HG03039 (cell line): Measurements from ENCODE around the gene TOLLIP.

Experiments used
- ATAC-seq: cut with Tn5 transposase; IDR thresholded peaks from one replicate; pipeline ENCODE4 v1.9.1; 2021; ENCODE audit warnings: mild to moderate bottlenecking, moderate library complexity; ENCODE audit not compliant: unreplicated experiment

The TOLLIP gene

DNA sequence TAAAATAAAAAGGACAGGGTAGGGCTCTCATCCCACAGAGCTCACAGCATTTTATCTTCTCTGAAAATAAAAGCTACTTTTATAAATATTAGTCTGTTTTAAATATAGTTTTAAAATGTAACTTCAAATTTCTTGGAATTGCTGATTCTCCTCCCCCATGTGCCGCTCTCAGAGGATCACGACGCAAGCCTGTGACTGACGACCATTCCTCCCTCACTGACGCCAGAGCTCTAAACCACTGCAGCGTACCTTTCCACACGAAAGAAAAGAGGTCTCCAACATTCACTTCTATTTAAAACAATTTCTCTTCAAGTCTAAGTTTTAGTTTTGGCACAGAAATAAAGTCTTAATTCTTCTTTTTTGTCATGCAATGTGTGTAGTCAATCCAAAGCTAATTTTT lies 9.3 kb downstream of the TOLLIP start:
- no peak for ATAC-seq

DNA sequence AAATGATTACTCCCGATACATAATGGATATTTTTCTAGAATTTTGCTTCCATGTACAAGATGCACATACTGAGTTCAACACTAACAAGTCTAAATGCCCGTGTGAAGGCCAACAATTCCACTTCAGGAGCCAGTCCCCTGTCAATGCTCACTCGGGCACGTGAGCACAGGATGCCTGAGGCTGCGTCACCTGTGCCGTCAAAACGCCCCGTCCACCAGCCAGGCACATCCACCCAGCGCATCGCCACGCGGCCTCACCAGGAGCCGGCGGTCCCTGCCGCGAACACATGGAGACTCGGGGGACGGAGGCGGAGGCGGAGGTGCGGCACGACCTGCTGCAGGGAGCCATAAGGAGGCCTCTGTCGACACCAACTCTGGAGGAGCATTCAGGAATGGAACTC lies 9.8 kb downstream of the TOLLIP start:
- ATAC-seq, result no peak

DNA sequence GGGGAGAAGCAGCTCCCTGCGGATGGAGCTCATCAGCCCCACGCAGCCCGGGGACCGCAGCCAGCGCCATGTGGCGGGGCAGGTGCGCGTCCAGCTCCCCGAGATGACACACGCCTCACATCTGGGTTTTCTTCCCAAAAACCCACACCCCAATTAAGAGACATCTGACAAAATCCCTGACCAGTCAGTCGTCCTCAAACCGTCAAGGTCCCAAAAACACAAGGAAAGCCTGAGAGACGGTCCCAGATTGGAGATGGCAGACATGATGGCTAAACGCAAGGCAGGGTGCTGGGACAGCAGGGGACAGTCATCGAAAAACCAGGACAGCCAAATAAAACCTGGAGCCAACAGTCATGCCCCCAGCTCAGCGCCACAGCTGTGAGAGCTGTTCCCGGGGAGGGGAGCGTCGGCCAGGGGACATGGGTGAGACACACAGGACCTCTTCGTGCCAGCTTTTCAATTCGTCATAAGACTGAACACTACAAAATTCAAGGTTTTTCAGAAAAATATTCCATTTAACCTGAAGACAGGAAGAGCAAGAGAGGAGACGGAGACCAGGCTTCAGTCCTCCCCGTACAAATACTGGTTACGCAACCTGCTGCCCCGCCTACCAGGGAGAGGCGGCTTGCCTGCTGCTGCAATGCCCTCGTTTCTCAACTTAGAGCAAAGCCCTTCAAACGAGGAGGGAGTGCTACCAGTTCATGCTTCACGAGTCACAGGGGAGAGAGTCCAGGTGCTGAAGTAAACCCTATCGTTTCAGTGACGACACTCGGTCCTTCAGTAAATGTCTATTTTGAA lies 10.5 kb downstream of the TOLLIP start:
- ATAC-seq, result no peak

DNA sequence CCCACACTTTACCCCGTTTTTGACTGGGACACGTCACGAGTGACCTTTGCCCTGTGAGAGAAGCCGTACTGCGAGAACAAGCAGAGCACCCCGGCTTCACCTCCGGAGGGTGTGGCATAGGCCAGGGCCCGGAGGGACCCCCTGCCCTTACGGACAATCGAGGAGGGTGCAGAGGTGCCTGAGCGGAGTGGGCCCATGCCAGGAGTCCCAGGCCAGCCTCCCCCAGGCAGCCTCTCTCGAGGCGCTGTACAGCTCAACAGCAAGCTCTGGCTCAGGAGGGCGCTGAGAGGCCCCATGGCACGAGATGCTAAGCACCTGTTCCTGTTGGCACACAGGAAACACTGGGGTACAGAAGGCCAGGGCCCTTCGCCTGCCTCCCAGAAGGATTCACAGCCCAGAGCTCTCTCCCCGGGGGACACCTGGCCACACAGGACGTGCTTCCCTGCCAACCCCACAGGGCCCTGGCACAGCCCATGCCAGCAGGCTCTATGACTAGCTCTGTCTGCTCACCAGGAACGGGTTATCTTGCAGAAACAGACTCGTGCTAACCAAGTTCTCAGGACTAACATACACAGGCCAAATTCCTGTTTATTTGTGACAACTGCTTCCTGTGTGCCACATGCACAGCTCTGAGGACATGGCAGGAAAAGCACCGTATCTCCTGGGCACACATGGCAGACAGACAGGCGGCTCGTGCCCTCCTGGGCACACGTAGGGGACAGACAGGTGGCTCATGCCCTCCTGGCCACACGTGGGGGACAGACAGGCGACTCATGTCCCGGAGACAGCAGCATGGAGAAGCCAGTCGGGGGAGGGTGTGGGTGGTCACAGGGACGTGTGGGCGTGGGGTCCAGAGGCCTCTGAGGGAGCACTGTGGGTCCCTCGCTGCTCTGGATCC lies 11.6 kb downstream of the TOLLIP start:
- no peak for ATAC-seq

DNA sequence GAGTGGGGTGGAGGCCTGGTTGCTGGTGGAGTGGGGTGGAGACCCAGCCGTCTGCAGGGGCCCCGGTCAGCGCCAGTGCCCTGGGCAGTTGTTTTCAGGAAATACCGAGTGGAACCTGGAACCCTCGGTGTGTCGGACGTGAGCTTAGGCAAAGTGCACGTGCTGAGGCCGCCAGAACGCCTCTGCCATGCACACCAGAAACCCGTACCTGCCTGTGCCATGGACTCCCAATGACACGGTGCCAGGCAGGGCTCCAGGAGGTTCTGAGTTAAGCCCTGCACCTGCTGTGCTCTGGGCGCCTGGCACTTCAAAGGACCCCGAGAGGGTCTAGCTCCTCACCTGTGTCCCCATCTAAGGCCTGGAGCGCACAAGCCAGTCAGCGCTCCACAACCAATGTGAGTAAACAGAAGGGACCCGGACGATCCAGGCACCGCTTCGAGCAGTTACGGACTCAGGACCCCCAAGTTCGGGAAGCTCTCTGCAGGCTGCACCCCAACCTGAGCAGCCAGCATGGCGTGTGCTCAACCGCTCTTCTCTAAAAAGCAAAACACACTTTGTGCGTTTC lies 12.3 kb downstream of the TOLLIP start:
- no peak for ATAC-seq

DNA sequence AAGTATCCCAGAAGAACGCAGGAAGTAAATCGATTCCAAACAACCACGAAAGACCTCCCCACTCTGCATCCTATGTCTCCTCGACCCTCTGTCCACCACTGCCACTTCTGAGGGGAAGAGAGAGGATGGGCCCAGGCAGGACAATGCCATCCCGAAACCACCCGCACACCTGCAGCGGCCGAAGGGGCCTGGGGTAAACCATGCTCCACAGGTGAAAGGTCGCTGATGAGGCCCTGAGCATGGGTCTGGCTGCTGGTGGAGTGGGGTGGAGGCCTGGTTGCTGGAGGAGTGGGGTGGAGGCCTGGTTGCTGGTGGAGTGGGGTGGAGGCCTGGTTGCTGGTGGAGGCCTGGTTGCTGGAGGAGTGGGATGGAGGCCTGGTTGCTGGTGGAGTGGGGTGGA lies 13.1 kb downstream of the TOLLIP start:
- no peak for ATAC-seq

DNA sequence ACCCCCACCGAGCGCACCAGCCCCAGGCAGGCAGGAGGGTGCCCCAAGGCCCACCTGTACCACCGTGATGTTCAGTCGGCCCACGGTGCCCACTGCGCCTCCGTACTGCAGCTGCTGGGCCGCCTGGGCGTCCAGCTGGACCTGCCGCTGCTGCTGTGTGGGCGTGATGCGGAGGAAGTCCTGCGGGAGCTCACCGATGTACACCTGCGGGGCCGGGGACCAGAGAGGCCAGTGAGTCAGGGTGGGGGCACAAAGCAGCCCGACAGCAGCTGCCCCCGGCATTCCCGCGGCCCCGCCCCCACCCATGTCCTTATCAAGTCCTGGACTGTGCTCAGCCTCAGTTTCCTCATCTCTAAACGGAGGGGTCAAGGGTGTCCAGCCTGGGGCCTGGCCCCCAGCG lies 13.8 kb downstream of the TOLLIP start:
- ATAC-seq, result no peak

DNA sequence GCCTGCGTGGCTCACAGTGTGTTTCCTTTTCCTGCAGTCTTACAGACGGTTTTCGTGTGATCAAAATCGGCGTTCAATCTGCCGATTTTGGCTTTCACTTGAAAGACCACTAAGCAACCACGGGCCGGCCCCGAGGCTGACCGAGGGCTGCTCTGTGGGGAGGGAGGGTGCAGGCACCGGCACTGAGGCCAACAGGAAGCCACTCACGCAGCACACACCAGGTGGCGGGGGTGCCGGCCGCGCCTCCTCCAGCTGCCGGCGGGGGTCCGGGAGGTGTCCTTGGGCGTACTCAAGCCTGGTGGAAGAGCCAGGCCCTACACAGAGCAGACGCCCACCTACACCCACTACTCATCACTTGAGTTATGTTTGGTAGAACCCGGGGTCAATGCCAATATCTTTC lies 14.3 kb downstream of the TOLLIP start:
- ATAC-seq, result no peak

DNA sequence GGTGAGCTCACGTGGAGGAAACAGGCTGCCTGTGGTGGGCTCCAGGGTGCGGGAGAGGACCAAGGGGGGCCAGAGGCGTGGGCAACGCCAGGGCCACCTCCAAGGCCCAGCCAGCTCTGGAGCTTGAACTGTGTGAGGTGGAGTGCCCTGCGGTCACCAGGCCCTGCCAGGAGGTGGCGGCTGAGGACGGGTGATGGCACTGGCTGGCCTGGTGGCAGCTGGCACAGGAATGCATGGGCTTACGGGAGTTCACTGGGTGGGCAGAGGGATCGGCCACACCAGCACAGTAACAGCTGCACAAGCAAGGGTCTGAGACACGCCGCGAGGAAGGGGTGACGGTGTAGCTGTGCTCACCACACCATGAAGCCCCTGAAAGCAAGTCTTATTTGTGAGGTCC lies 15.8 kb downstream of the TOLLIP start:
- no peak for ATAC-seq

DNA sequence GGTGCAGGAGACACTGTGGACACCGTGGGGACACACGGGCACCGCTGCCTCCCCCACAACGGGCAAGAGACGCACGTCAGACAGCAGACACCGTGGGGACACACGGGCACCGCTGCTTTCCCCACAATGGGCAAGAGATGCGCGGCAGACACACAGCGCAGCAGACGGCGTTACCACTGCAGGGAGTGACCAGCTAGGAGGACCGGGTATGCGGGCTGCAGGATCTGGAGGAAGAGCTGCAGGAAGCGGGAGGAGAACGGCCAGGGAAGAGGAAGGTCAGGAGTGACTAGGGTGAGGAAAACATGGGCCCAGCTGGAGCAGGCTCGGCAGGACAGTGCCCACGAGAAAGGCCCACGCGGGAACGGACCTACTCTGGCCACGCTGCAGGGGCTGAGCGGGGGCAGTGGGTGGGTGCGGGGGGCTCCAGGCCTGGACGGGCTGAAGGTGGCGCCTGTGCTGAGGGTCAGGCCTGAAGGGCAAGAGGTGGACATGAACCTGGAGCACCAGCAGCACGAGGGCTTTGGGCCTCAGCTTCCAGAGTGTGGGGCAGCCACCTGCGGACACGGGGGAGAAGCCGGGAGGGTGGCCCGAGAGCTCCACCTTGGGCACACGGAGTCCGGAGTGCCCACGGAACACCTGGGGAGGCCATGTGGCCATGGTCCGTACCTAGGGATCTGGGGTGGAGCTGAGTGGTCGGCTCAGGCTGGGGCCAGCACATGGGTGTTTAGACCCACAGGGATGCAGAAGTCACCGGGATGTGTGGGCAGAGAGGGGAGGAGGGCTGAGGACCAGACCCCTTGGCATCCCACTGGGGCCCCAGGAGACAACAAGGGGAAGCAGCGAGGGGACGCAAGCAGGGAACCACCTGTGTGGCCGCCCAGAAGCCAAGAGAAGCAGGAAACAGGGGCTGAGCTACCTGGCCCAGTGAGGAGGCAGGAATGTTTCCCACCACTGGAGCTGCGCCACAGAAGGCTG lies 16.5 kb downstream of the TOLLIP start:
- no peak for ATAC-seq

DNA sequence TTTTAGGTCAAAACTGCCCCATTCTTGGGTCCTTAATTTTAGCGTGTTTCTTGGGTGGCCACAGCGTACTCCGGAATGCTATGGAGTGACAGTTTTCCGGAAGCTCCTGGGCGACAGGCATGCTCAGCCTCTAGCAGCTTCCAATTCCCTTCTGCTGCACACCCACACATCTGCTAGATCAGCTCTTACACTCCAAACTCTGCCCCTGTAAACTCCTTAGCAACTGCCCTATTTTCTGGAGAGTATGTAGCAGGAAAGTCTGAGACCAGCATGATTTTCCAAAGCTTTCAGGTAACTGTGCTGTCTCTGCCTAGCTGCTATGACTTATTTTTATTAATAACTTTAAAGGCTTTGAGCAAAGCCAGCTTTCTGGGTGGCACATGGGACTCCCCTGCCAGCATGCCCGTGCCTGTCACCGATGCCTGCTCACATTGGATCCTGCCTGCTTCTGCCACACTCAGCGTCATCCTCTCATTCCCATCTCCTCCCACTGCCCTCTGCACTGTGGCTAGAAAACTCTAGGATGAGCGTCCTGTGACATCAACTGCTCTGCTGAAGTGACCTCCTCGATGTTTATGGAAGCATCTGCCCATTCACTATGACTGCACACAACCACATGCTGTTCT lies 17.3 kb downstream of the TOLLIP start:
- no peak for ATAC-seq

DNA sequence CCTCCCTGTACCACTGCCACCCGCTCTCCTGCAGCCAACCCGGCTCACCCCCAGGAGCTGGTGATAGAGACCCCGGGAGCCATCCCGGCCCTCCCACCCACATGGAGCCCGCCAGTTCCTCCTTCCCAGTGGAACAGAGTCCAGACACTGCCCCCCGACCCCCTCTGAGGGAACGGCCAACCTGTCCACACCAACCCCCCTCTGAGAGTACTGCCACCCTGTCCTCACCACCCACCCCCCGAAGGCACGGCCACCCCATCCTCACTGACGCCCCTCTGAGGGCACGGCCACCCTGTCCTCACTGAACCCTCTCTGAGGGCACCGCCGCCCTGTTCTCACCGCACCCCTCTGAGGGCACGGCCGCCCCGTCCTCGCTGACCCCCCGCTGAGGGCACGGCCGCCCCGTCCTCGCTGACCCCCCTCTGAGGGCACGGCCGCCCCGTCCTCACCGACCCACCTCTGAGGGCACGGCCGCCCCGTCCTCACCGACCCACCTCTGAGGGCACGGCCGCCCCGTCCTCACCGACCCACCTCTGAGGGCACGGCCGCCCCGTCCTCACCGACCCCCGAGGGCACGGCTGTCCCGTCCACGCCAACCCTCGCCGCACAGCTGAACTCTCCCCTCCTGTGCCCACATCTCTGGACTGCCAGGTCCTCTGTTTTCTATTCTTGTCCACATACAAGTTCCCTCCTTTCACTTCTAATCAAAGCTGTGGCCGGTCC lies 18.0 kb downstream of the TOLLIP start:
- no peak for ATAC-seq

DNA sequence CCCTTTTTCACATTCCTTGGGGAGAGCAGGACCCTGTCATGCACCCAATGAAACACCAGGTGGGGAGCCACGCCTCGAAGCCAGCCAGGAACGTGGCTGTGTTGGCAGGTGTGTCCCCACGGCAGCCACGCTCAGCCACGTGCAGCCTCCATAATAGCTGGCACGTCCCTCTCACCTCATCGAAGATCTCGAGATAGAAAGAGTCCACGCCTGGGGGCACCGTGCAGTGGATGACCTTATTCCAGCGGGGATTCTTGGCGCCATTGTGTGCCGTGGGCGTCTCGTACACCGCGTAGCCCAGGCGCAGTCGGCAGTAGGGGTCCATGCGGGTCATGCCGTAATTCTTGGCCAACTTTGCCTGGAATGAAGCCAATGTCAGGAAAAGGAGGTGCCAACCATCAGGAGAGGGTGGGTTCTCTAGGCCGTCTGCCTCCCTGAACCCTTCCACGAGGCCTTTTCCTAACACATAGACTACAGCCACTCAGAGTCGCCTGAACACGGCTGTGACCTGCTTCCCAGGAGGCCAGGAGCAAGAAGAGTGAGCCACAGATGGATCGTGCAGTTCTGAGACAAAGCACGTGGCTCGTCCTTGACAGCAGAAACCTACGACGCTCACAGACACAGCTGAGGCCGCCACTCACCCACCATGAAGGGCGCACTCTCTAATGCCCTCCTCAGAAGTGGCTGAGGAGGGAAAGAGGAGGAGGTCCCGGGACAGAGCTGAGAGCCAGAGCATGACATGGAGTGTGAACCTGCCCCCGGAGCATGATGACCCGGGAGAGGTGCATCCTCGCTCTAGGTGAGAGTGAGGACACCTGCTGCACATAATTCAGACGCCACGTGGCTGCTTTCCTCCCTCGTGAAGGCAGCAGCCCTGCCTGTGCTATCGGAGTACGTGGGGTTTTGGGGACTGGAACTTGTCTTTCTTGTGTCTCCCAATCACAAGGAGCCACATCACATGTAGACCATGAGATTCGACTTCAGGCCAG lies 19.1 kb downstream of the TOLLIP start:
- ATAC-seq, result no peak

DNA sequence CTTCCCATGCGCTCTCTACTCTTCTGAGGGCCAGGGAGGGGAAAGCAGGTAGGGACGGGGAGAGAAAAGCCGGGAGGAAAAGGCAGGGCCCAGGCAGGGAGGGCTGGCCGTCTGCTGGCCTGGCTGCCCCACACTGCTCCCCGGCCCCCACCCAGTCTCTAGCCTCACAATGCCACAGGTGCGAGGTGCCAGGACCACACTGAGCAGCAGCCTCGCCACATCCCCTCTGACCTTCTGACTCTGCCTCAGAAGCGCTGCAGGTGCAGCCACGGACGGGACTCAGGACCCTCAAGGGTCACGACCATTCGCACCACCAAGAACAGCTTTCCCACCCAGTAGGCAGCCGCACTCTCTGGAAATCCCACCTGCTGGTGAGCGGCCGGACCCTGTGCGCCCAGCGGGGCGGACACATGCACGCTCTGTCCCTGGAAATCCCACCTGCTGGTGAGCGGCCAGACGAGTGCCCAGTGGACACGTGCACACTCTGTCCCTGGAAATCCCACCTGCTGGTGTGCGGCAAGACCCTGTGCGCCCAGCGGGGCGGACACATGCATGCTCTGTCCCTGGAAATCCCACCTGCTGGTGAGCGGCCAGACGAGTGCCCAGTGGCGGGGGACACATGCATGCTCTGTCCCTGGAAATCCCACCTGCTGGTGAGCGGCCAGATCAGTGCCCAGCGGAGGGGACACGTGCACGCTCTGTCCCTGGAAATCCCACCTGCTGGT lies 20.1 kb downstream of the TOLLIP start:
- ATAC-seq, result no peak

DNA sequence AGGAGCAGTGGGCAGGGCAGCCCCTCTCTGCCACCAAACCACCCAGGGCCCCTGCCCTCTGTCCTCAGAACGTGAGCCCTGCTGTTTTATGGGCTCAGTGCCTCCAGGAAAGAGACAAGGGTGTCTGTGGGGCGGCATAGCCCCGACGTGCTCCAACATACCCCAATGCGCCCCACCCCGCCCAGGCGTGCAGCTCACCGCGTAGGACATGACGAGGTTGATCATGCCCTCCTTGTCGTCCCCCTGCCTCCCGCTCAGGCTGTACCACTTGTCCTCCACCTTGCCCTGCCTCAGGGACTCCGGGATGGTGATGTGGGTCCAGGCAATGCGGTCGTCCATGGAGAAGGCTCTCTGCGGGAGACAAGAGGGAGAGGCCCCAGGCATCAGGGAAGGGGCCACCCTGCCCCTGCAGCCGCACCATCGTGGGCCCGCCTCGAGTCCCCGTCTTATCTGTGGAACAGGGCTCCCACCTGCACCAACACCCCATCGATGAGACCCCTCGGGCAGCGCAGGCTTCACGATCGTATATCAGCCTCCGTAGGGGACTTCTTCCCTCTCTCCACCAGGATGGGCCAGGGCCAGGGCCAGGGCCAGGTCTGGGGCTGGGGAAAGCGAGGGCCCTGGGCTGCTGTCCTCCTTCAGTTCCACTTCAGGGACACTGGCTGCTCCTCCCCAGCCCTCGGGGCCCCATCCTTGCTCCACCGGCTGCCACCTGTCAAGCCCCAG lies 20.8 kb downstream of the TOLLIP start:
- ATAC-seq, result no peak

DNA sequence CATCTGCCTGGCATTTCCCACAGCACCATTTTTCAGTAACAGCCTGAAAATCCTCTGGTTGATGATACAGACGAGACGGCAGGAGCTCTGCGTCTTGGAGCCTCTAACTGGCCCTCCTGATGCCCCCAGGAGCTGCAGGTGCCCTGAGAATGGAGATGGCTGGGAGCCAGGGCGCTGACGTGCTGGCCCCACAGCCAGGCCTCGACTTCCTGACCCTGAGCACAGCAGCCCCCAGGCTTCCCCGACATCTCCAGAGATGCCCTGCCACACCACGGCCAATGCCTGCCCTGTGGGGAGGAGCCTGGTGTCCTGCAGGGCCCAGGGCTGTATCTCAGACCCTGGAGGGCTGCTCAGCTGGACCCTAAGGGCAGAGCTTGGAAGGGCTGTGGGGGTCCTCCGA lies 21.5 kb downstream of the TOLLIP start:
- no peak for ATAC-seq

DNA sequence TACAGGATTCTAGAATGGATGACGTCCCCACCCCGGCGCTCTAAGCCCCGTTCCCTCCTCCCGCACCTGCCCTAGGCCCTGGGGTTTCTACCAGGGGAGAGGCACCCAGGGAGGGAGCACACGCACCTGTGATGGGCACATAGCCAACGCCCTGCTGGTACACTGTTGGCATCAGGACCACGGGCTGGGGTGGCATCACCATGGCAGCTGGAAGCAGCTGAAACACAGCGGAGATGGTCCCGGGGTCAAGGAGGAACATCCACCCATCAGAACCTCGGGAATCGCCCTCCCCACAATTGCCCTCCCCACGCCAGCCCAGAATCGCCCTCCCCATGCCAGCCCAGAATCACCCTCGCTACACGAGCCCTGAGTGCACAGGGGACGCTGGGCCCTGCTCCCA lies 23.6 kb downstream of the TOLLIP start:
- no peak for ATAC-seq
